HG02623 (cell line): ENCODE measurements around the gene ZFYVE28.

Source experiments
- ATAC-seq: cut with Tn5 transposase; IDR thresholded peaks from one replicate; pipeline ENCODE4 v1.9.1; 2021; ENCODE audit warnings: moderate library complexity; ENCODE audit not compliant: unreplicated experiment

ZFYVE28 gene

GRCh38 chr4:2335729-2336101, 82.7 kb downstream of the ZFYVE28 start:
- no peak for ATAC-seq

- ATAC-seq, result no peak
These were observed 83.4 kb downstream of the ZFYVE28 start for GRCh38 chr4:2334826-2335728.

GRCh38 chr4:2333916-2334644, 84.4 kb downstream of the ZFYVE28 start:
- no peak for ATAC-seq

- no peak for ATAC-seq
These were observed 85.0 kb downstream of the ZFYVE28 start for GRCh38 chr4:2333356-2333841.

DNA sequence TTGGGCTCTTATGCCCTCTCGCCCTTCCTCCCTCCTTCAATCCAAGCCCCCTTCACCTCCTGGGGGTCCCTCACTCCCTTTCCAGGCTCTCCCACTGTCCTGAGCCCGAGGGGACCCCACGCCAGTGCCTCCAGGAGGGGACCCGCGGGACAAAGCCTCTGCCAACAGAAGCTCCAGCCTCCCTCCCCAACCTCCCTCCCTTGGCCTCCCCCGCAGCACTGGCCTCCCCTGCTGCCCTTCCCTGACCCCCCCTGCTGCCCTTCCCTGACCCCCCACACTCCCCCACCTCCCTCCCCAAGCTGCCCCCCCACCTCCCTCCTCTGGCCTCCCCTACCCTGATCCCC, 85.5 kb downstream of the ZFYVE28 start:
- no peak for ATAC-seq

- no peak for ATAC-seq
These were observed 86.1 kb downstream of the ZFYVE28 start for GRCh38 chr4:2332201-2332975.

DNA sequence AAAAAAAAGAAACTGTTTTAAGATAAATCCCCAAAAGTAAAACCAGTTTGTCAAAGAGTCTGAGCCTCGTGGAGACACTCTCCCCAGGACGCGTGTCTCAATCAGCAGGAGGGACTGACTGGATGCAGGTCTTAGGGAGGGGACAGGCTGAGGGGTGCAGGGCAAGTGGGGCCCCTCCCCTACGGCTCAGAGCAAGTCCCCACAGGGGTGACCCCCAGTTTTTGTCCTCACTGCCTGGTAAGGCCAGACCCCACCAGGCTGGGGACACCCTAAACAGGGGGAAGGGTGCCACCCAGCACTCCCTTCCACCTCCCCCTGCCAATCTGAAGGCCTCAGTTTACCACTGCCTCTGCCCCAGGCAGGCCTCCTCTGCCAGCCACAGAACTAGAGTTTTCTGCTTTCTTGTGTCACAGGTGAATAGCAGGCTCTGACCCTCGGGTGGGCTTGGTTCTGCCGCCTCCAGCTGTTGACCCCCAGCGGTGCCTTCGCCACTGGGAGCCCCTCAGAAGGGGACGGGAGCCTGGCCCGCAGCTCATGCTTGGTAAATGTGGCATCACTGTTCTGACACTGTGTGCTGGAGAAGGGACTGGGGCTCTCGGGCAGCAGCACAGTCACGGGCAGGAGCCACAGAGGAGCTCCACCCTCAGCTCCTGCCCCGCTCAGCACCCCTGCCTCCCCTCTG, 86.8 kb downstream of the ZFYVE28 start:
- no peak for ATAC-seq

- no peak for ATAC-seq
These were observed 87.4 kb downstream of the ZFYVE28 start for GRCh38 chr4:2331043-2331420.

- no peak for ATAC-seq
These were observed 88.1 kb downstream of the ZFYVE28 start for GRCh38 chr4:2330091-2331042.

- no peak for ATAC-seq
These were observed 90.9 kb downstream of the ZFYVE28 start for GRCh38 chr4:2327579-2327978.

DNA sequence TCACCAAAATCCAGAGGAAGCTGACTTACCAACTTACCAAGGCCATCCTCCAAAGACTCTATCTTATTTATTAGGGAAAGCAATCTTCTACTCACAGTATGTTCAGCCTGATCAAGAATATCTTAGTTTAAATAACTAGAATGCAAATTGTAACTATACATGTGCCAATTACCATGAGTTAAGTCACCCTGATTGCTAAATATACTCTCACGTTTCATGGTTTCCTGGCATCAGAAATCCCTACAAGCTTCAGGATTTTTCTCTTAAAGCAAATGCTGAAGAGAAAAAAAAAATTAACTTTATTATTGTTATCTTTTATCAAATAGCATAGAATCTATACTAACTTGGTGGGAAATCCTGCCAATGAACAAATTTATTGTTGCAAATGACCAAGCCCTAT, 93.6 kb downstream of the ZFYVE28 start:
- no peak for ATAC-seq

- no peak for ATAC-seq
These were observed 95.6 kb downstream of the ZFYVE28 start for GRCh38 chr4:2322841-2323240.

DNA sequence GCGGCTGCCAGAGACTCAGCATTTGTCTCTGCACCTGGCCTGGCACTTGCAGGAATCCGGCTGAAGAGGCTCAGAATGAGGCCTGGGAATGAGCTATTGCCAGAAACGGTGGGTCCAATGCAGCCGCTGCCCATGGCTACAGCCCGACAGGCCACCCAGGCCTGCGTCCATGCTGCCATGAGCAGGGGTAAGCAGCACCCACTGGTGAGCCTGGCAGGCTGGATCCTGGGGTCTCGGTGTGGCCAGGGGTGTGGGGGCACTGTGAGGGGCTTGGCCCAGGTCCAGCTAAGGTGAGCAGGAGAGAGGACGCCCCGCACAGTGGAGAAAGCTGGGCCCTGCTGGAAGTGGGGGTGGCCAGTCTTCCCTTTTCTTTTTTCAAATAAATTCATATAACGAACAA, 96.2 kb downstream of the ZFYVE28 start:
- no peak for ATAC-seq

- ATAC-seq, result no peak
These were observed 96.9 kb downstream of the ZFYVE28 start for GRCh38 chr4:2321279-2322196.

DNA sequence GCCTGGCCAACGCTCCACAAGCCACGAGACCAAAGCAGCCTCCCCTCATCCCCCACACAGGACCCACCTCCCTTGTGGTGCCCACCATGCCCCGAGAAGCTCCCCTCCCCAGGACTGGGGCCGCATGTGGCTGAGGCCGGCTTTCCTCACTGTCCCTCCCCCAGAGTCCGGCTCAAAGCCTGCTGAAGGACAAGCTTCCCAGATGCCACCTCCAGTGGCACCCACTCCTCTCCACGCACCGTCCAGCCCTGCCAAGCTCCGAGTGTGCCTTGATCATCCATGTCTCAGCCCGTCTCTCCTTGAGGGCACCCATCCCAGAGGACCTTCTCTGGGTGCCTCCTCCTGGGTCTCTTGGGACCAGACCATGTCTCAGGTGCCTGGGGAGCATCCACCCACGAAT, 97.7 kb downstream of the ZFYVE28 start:
- ATAC-seq, result no peak

DNA sequence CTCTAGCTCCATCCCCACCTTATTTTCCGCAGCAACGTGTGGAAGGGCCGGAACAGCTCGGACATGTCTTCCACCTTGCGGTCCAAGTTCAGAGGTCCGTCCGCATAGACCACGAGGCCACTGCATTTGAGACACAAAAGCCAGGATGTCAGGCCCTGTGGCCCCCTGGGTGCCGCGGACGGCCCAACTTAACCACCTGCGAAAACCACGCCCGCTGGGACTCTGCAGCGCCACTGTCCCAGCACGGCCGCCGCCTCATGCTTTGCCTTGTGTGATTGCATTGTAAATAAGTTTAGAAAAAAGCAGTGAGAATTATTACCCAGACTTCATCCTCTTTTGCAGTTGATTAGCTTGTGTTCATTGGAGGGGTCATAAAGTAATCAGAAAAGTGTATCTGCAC, 98.3 kb downstream of the ZFYVE28 start:
- no peak for ATAC-seq

- ATAC-seq, result no peak
These were observed 99.6 kb downstream of the ZFYVE28 start for GRCh38 chr4:2318885-2319284.

DNA sequence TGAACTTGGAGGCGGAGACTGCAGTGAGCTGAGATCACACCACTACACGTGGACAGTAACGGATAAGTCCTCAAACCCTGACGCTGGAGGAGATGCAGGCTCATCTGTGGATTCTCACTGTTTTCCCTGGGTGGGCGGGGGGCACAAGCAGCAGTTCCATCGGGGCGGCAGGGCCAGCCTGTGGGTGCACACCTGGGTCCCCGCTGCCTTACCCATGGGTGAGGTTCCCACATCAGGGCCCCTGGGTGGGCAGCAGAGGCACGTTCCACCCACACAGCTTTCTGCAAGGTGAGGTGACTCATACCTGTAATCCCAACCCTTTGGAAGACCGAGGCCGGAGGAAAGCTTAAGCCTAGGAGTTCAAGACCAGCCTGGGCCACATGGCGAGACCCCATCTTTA, 100.0 kb downstream of the ZFYVE28 start:
- ATAC-seq, result no peak

DNA sequence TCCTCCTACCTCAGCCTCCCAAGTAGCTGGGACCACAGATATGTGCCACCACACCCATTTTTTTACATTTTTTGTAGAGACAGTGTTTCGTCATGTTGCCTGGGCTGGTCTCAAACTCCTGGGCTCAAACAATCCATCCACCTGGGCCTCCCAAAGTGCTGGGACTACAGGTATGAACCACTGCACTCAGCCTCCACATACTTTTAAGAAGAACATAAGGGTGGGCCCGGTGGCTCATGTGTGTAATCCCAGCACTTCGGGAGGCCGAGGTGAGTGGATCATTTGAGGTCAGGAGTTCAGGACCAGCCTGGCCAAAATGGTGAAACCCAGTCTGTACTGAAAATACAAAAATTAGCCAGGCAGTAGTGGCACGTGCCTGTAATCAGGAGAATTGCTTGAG, 105.1 kb downstream of the ZFYVE28 start:
- ATAC-seq, result no peak
